Esophagus squamous epithelium (tissue), 4 donors: ENCODE data around the gene FRMD7.

Experiments used
- POLR2A ChIP-seq, 4 donors: fragments of 450-650 bp; IDR thresholded peaks; one replicate each; pipeline ENCODE4 v1.6.1; 2017; ENCODE audit warnings: antibody characterized with exemption in 4 of 4, mild to moderate bottlenecking in 4 of 4, moderate library complexity in 3 of 4
- TF ChIP-seq, protein P1 (sequence below), 6 experiments: fragments of 450-650 bp in 4 of 6; fragments of 200-600 bp in 2 of 6; sonication (generic) in 2 of 6; IDR thresholded peaks; one replicate each; pipeline ENCODE4 v1.5.1; 2016 to 2019; ENCODE audit warnings: antibody characterized with exemption in 6 of 6, mild to moderate bottlenecking in 4 of 6, moderate library complexity in 4 of 6

DNA sequence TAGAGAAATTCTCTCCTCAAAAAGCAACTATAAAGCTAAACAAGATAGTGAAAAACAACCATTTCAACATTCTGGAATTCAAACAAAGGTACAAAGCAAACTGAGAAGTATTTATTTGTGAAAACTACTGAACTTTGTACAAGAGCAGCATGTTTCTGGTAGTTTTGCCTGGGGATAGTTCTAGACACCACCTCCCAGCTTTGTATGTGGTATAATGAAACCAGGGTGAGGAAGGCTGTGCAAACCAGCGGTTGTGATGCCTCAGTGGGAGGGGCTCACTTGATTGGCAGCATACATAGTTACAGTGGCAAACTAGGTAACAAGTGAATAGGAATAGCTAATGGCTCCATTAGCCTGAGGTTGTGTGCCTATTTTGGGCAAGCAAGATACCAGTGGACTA is 18.6 kb upstream of the FRMD7 start:
- TF ChIP-seq, protein P1, sequence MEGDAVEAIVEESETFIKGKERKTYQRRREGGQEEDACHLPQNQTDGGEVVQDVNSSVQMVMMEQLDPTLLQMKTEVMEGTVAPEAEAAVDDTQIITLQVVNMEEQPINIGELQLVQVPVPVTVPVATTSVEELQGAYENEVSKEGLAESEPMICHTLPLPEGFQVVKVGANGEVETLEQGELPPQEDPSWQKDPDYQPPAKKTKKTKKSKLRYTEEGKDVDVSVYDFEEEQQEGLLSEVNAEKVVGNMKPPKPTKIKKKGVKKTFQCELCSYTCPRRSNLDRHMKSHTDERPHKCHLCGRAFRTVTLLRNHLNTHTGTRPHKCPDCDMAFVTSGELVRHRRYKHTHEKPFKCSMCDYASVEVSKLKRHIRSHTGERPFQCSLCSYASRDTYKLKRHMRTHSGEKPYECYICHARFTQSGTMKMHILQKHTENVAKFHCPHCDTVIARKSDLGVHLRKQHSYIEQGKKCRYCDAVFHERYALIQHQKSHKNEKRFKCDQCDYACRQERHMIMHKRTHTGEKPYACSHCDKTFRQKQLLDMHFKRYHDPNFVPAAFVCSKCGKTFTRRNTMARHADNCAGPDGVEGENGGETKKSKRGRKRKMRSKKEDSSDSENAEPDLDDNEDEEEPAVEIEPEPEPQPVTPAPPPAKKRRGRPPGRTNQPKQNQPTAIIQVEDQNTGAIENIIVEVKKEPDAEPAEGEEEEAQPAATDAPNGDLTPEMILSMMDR (IDR thresholded peaks at IDR 0.05), result no peak
- TF ChIP-seq POLR2A (IDR thresholded peaks at IDR 0.05), result no peak
